H1 (cell line): Measurements from ENCODE around the gene TMIGD2. TPM values are rescaled to one million over a fixed set of nuclear protein-coding genes. Genes with fewer than 3 reads are reported as not detected.

ENCODE experiments used
- CTCF ChIA-PET: fragments of 300-600 bp; sonication (Branson Sonifier 250); formaldehyde crosslinking; loops from one replicate; lab custom pipeline; 2021; ENCODE audit not compliant: partially characterized antibody; lab: Charles Lee
- POLR2A ChIA-PET: fragments of 300-600 bp; sonication (Branson Sonifier 250); formaldehyde crosslinking; loops from one replicate; lab custom pipeline; 2021; ENCODE audit warnings: inconsistent platforms; ENCODE audit not compliant: partially characterized antibody; lab: Charles Lee
- DNase-seq, 2 experiments: peaks; one replicate each; pipeline versions ENCODE4 v3.0.0 to v3.0.0-alpha.2; 2010 to 2022; ENCODE audit warnings: low spot score in 2 of 2, low read depth in 1 of 2, mixed read lengths in 1 of 2
- FAIRE-seq: peaks from 2 replicates; lab custom pipeline; 2011; peaks lifted over from hg19 to GRCh38; lab: Jason Lieb, UNC
- H2AFZ ChIP-seq: 2 replicates; pipeline ENCODE4 v1.8.1; 2012; ENCODE audit warnings: low read length, inconsistent platforms
- H2AK5ac ChIP-seq: 2 replicates; pipeline ENCODE4 v1.6.1; 2013; ENCODE audit warnings: low read depth, low read length
- H2BK120ac ChIP-seq: replicated peaks from 2 replicates; pipeline ENCODE3; 2013; ENCODE audit warnings: low read depth, low read length, inconsistent platforms
- H2BK12ac ChIP-seq: 2 replicates; pipeline ENCODE4 v1.6.1; 2013; ENCODE audit warnings: low read depth, low read length
- H2BK15ac ChIP-seq: 2 replicates; pipeline ENCODE4 v1.6.1; 2013; ENCODE audit warnings: low read length
- H2BK20ac ChIP-seq: 2 replicates; pipeline ENCODE4 v1.6.1; 2013; ENCODE audit warnings: low read length
- H2BK5ac ChIP-seq: 2 replicates; pipeline ENCODE4 v1.6.1; 2013; ENCODE audit warnings: low read depth, low read length
- H3K14ac ChIP-seq: 2 replicates; pipeline ENCODE4 v1.6.1; 2013; ENCODE audit warnings: inconsistent platforms; ENCODE audit not compliant: insufficient read length
- H3K18ac ChIP-seq: 2 replicates; pipeline ENCODE4 v1.6.1; 2013; ENCODE audit warnings: low read length; ENCODE audit errors: extremely low read depth
- H3K23ac ChIP-seq: 2 replicates; pipeline ENCODE4 v1.6.1; 2013; ENCODE audit warnings: inconsistent platforms; ENCODE audit not compliant: insufficient read length
- H3K23me2 ChIP-seq: 2 replicates; pipeline ENCODE4 v1.6.1; 2013; ENCODE audit warnings: low read depth, low read length
- H3K27ac ChIP-seq: 2 replicates; pipeline ENCODE4 v1.6.1; 2011; ENCODE audit warnings: low read depth, low read length, inconsistent platforms
- H3K27me3 ChIP-seq, 4 experiments: replicated peaks in 1 of 4; 1 replicate in 1 of 4; 2 replicates in 3 of 4; pipeline versions ENCODE4 v1.6.1 to v1.8.1; 2011 to 2013; ENCODE audit warnings: low read length in 3 of 4, mild to moderate bottlenecking in 3 of 4, inconsistent platforms in 2 of 4, mixed read lengths in 2 of 4, moderate library complexity in 1 of 4; ENCODE audit not compliant: control insufficient read depth in 3 of 4, insufficient read depth in 3 of 4; ENCODE audit errors: extremely low read depth in 1 of 4
- H3K36me3 ChIP-seq, 4 experiments: 2 replicates each; pipeline versions ENCODE4 v1.6.1 to v1.8.1; 2011 to 2013; ENCODE audit warnings: mild to moderate bottlenecking in 4 of 4, low read length in 3 of 4, moderate library complexity in 2 of 4, control low read depth in 1 of 4, inconsistent platforms in 1 of 4; ENCODE audit not compliant: insufficient read depth in 4 of 4, control insufficient read depth in 2 of 4
- H3K4ac ChIP-seq: replicated peaks from 2 replicates; pipeline ENCODE3; 2013; ENCODE audit warnings: low read length, low read depth, mixed read lengths, inconsistent platforms; ENCODE audit not compliant: insufficient read length
- H3K4me1 ChIP-seq, 4 experiments: replicated peaks in 1 of 4; 1 replicate in 1 of 4; 2 replicates in 3 of 4; pipeline versions ENCODE4 v1.6.1 to v1.8.1; 2011 to 2013; ENCODE audit warnings: low read length in 3 of 4, inconsistent platforms in 2 of 4, mixed read lengths in 1 of 4; ENCODE audit not compliant: insufficient read depth in 4 of 4, control insufficient read depth in 3 of 4
- H3K4me2 ChIP-seq, 2 experiments: 2 replicates each; pipeline versions ENCODE4 v1.6.1 to v1.8.1; 2011 to 2013; ENCODE audit warnings: low read depth in 2 of 2, low read length in 2 of 2, control low read depth in 1 of 2, inconsistent platforms in 1 of 2, mild to moderate bottlenecking in 1 of 2; ENCODE audit not compliant: insufficient read depth in 1 of 2
- H3K4me3 ChIP-seq, 4 experiments: fragments of 200-600, 300-600 bp in 1 of 4; sonication (generic), shearing (Covaris generic), sonication (Bioruptor Twin) in 1 of 4; 2 replicates each; pipeline versions ENCODE4 v1.5.1 to v1.8.1; 2011 to 2016; ENCODE audit warnings: low read length in 4 of 4, low read depth in 3 of 4, control low read depth in 2 of 4, inconsistent platforms in 2 of 4, mild to moderate bottlenecking in 2 of 4, mixed read lengths in 1 of 4, moderate library complexity in 1 of 4; ENCODE audit not compliant: insufficient read depth in 2 of 4; ENCODE audit errors: extremely low read depth in 1 of 4
- H3K56ac ChIP-seq: replicated peaks from 2 replicates; pipeline ENCODE3; 2013; ENCODE audit warnings: low read depth, mild to moderate bottlenecking, mixed read lengths, low read length, inconsistent platforms; ENCODE audit not compliant: insufficient read length
- H3K79me1 ChIP-seq: 2 replicates; pipeline ENCODE4 v1.6.1; 2013; ENCODE audit warnings: low read depth, low read length, control low read depth
- H3K79me2 ChIP-seq, 2 experiments: 2 replicates each; pipeline versions ENCODE4 v1.6.1 to v1.8.1; 2012 to 2013; ENCODE audit warnings: low read length in 2 of 2, mild to moderate bottlenecking in 2 of 2, inconsistent platforms in 1 of 2; ENCODE audit not compliant: insufficient read depth in 2 of 2, control insufficient read depth in 1 of 2
- H3K9ac ChIP-seq, 4 experiments: replicated peaks in 1 of 4; 1 replicate in 1 of 4; 2 replicates in 3 of 4; pipeline versions ENCODE4 v1.6.1 to v1.8.1; 2011 to 2013; ENCODE audit warnings: low read depth in 3 of 4, low read length in 3 of 4, control low read depth in 2 of 4, mild to moderate bottlenecking in 2 of 4, moderate library complexity in 2 of 4, inconsistent platforms in 1 of 4; ENCODE audit errors: extremely low read depth in 1 of 4
- H3K9me3 ChIP-seq, 2 experiments: 2 replicates each; pipeline versions ENCODE4 v1.6.1 to v1.8.1; 2012 to 2013; ENCODE audit warnings: mild to moderate bottlenecking in 2 of 2, moderate library complexity in 2 of 2, control low read depth in 1 of 2, inconsistent platforms in 1 of 2, low read depth in 1 of 2, low read length in 1 of 2, mixed read lengths in 1 of 2; ENCODE audit not compliant: insufficient read depth in 2 of 2
- H4K20me1 ChIP-seq, 2 experiments: replicated peaks in 1 of 2; 2 replicates each; pipeline versions ENCODE3 to v1.8.1; 2011 to 2013; ENCODE audit warnings: inconsistent platforms in 2 of 2, low read length in 2 of 2, mild to moderate bottlenecking in 1 of 2; ENCODE audit not compliant: insufficient read depth in 2 of 2, control insufficient read depth in 1 of 2
- H4K5ac ChIP-seq: 2 replicates; pipeline ENCODE4 v1.6.1; 2013; ENCODE audit warnings: low read length, low read depth, mixed read lengths, inconsistent platforms; ENCODE audit not compliant: insufficient read length
- H4K8ac ChIP-seq: 2 replicates; pipeline ENCODE4 v1.8.0; 2013; ENCODE audit warnings: mild to moderate bottlenecking, moderate library complexity, low read length, inconsistent platforms; ENCODE audit not compliant: insufficient read depth; ENCODE audit errors: extremely low read depth
- H4K91ac ChIP-seq: replicated peaks from 2 replicates; pipeline ENCODE3; 2013; ENCODE audit warnings: low read length, mixed read lengths, inconsistent platforms; ENCODE audit not compliant: insufficient read length
- ASH2L ChIP-seq: fragments of 200-600, 300-600 bp; sonication (generic); IDR thresholded peaks from one replicate; pipeline ENCODE4 v1.7.1; 2017; ENCODE audit warnings: low read length
- WGBS, 2 experiments: shearing (Covaris generic) in 1 of 2; methylation state at CpG; one replicate each; pipeline versions ENCODE4 v1.1.6 to v1.1.7; 2013 to 2015; ENCODE audit warnings: low lambda C conversion rate in 2 of 2, mixed read lengths in 2 of 2, inconsistent platforms in 1 of 2, low coverage in 1 of 2, missing lambda C conversion rate in 1 of 2; ENCODE audit not compliant: insufficient replicate concordance in 2 of 2, insufficient coverage in 1 of 2, insufficient read length in 1 of 2; ENCODE audit errors: extremely low coverage in 1 of 2, missing lambda C conversion rate in 1 of 2; 5-methylcytosine and 5-hydroxymethylcytosine counted together
- polyA plus RNA-seq, 7 experiments: library from polyadenylated mRNA; depleted of rRNA in 3 of 7; stranded (reverse) in 5 of 7; unstranded in 2 of 7; fragments of >200 nt in 5 of 7; fragments of 200-250 nt in 2 of 7; gene quantifications; 1 replicate in 5 of 7; 2 replicates in 1 of 7; 4 replicates in 1 of 7; pipeline versions ENCODE4 v1.2.1 to v1.2.3, GENCODE V29; 2011 to 2013; ENCODE audit warnings: missing spikeins in 2 of 7, mixed read lengths in 2 of 7
- total RNA-seq: library from RNA; stranded (reverse); fragmentation: NEBNext Ultra II Directional; extraction: Animal tissue kit (Norgen Biotek cat#: 25700); gene quantifications from 2 replicates; pipeline ENCODE4 v1.2.1, GENCODE V29; 2021

The TMIGD2 gene
- total and polyA plus RNA-seq, 2 of the 8 experiments (the other 6 are each of a cell fraction or from before 2014, with no cell fraction given): 0.39 to 0.41 TPM

DNA sequence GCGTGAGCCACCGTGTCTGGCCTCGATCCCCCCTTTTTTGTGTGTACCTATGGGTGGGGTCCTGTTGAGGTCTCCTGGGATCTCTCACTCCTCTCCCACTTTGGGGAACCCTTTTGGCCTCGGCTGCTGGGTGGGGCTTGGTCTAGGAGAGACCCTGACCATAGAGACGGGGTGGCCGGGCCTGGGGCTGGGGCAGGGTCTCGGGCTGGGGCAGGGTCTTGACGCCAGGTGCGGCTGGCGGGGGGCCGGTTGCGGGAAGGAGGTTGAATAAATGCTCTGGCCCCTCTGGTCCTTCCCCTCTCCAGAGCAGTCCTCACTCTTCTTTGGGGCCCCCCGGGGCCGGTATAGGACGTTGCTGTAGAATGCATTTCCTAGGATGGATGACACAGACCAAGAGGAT lies 9.7 kb downstream of the TMIGD2 start:
- Histone ChIP-seq H3K23me2 (no peaks in the 10 kb centered on the region), H2BK12ac (no peak overlapping the region), H2AK5ac (no peak overlapping the region), H3K27me3 (no peaks in the 10 kb centered on the region; a peak in 1 of 7 replicates), H3K79me1 (no peaks in the 10 kb centered on the region), H3K27ac (no peak overlapping the region), H3K23ac (no peak overlapping the region), H4K91ac (no peak overlapping the region), H3K79me2 (no peaks in the 10 kb centered on the region), H3K9me3 (no peaks in the 10 kb centered on the region), H3K36me3 (no peaks in the 10 kb centered on the region), H3K4me1 (peaks cover 0 to 7% (median 1%) of the 10 kb centered on the region in 4 experiments; a peak in 4 of 7 replicates), H2BK15ac (no peak overlapping the region), H3K4me3 (no peak overlapping the region), H2BK5ac (no peak overlapping the region), H2BK120ac (no peak overlapping the region), H3K4me2 (no peak overlapping the region), H3K18ac (no peak overlapping the region), H3K4ac (no peak overlapping the region), H3K14ac (no peak overlapping the region), H3K56ac (no peak overlapping the region), H2BK20ac (no peak overlapping the region), H4K8ac (no peak overlapping the region), H3K9ac (no peak overlapping the region), H2AFZ (no peak overlapping the region), H4K20me1 (no peaks in the 10 kb centered on the region), H4K5ac (no peak overlapping the region)
- FAIRE-seq (no peak), DNase-seq (no peak)
- CTCF ChIA-PET: interaction anchor here (0.8 to 1.5 kb wide), 2 partner anchors 18 to 36 kb away, joined by 3 read pairs; no protein-coding TSS in a partner anchor
- POLR2A ChIA-PET: interaction anchor here (1.0 to 1.9 kb wide), 4 partner anchors 18 to 114 kb away, joined by 3 to 4 read pairs (median 3); partner anchors contain the start of gene STAP2
- 88% methylated on average over 13 of the region's 15 CpGs; no CpG with 5 or more reads in 1 of the 2 experiments for WGBS, 2 experiments
- TF ChIP-seq ASH2L: no peak
